HG03460 (cell line): Measurements from ENCODE around the gene FSTL5.
"Not testable (repeated sequence)": the region's sequence is repeated elsewhere in the genome, so short reads cannot be mapped to it uniquely, and the experiment has no call there.

Source experiments
- ATAC-seq: cut with Tn5 transposase; IDR thresholded peaks from one replicate; pipeline ENCODE4 v1.9.1; 2021; ENCODE audit not compliant: unreplicated experiment

FSTL5 gene

DNA sequence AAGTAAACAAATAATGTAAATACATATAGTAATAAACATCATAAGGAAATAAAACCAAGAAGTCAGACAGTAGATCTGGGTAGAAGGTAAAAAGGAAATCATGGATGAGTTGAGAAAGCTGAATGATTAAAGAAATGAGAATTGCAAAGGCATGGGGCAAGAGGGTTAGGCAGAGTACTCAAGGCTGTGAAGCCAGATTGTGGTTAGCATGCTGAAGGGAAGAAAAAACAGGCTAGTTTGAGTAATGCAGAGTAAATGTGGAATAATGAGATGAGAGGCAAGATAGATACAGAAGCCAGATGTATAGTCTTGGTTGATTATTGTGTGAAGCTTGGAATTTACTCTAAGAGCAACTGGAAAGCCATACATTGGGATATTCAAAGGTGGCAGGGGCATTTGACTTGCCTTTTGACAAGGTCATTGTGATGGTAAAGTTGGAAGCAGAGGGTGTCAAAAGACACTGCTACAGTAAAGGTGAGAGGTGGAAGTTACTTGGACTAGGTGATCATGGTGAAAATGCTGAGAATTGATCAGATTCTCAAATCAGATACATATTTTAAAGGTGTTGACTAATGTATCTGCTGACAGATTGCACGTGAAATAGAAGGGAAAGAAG is 307.0 kb downstream of the FSTL5 start:
- ATAC-seq, result no peak

DNA sequence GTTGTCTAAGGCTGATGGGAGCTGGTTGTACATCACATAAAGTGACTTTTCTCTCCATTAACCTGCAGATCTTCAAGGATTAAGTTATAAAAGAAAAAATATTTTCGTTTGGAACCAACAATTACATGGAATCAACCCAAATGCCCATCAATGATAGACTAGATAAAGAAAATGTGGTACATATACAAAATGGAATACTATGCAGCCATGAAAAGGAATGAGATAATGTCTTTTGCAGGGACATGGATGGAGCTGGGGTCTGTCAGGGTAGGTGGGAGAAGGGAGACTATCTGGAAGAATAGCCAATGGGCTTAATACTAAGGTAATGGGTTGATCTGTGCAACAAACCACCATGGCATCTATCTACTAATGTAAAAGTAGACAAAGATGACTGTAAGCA is 313.2 kb downstream of the FSTL5 start:
- no peak for ATAC-seq

DNA sequence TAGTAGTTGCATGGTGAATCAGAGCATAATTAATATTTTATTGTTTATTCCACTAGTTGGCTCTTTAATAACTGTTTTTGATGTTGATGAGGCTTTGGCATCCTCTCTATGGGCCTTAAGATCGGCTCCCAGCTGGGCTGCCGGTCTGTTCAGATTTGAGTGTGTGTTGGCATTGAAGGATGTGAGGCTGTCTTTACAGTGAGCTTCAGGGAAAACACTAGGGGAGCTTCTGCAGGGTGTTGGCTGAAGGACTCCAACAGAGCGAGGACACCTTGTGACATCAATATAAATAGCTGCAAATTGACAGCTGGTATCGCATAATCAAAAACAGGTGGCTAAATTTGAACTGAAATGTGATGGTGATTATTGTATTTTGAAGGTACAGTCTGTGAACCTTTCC is 322.0 kb downstream of the FSTL5 start:
- ATAC-seq, result no peak

DNA sequence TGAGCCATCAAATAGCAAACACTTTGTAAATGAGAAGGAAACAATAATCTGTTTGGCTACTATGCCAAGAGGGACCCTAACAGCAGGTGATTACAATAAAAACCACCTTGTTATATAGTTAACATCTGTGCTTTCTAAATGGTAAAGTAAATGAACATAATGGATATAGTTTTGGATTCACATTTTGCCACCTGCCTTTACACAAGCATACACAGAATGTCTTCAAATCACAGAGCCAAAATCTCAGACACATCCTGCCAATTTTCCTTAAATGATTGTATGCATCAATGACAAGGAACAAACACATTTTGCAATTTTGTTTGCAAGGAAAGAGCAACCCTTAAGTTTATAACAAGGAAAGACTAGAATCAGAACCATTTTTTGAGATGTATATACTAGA is 334.2 kb downstream of the FSTL5 start:
- ATAC-seq, result no peak

DNA sequence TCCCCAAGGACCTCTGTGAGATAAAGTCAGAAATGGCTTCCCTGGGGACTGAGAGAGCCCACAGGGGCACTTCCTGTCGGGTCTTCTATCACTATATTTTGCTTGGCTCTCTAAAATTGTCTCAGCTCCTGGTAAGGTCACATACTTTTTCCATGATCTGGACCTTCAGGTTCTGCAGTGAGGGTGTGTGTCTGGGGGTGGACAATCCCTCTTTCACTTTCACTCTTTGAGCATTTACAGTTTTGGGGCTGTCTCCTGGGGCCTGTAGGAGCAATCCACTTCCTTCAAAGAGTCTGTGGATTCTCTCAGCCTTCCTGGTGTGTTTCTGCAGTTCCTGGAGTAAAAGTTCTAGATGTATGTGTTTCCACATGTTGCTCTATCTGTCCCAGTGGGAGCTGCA is 335.7 kb downstream of the FSTL5 start:
- ATAC-seq, result no peak

DNA sequence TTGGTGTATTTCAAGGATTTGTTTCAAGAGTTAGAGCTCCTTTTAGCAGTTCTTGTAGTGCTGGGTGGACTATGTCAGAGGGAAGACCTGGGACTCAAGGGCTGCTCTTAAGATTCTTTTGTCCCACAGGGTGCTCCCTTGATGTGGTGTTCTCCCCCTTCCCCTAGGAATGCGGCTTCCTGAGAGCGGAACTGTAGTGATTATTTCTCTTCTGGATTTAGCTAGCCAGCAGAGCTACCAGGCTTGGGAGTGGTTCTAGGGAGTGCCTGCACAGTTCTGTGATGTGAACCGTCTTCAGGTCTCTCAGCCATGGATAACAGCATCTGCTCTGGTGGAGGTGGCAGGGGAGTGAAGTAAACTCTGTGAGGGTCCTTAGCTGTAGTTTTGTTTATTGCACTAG is 336.8 kb downstream of the FSTL5 start:
- ATAC-seq, result no peak

DNA sequence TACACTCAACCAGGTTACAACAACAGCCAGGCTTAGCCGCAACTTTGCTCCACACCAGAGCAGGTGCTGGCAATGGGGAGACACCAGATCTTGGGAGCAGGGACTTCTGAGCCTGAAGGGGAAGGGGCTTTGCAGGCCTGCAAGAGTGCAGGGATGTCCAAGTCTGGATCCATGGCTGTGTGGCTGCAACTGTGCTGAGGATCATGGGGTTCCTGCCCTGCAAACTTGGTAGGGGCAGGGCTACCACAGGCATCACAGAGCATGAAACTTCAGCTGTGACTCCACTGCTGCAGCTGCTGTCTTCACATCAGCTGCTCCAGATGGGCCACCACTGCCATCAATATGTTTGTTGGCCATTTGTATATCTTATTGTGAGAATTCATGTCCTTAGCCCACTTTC is 340.4 kb downstream of the FSTL5 start:
- no peak for ATAC-seq

DNA sequence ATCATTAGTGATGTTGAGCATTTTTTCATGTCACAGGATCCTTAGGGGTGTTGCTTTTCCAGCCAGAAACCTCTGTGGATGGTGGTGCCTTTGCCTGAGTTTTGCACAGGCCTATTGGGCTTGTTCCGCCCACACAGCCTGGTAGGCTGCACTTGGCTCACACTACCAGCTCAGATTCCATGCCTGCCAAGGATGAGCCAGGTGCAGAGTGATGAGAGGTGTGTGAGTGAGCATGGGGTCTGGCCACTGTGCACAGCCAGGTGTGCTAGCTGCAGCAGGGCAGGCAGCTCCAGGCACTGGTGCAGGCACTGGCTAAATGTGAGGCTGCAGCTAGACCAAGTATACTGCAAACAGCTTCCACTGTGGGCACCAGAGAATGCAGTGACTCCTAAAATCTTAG is 341.6 kb downstream of the FSTL5 start:
- ATAC-seq, result no peak

DNA sequence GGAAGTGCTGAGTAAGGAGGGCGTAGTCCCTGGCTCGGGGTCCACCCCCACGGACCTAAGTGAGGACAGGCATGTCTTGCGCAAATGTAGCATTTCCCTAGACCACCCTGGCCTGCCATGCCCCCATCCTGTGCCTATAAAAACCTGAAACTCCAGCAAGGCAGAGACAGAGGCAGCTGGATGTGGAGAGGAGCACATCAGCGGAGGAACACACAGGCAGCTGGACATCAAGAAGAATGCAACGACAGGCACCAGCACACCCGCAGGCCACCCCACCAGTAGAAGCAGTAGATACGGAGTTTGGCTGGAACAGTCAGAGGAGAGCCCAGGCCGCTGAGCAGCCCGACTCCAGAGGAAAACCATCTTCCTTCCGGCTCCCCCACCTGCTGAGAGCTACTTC is 345.9 kb downstream of the FSTL5 start:
- ATAC-seq, result no peak

DNA sequence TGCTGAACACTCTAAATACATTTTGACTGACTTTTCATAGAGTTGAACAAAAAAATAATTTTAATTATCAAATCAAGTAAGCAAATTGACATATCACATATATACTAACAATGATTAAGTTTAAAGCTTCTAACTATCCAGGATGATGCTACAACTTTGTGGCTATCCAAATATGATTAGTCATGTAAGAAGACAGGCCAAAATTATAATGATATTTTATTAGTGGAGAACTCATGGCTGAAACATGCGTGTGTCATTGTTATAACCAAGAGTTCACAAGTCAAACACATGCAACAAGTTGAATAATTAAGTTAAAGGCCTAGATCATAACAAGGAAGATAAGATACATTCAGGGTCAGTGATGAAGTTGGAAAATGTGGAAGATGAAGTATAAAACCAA is 346.8 kb downstream of the FSTL5 start:
- ATAC-seq, result no peak

DNA sequence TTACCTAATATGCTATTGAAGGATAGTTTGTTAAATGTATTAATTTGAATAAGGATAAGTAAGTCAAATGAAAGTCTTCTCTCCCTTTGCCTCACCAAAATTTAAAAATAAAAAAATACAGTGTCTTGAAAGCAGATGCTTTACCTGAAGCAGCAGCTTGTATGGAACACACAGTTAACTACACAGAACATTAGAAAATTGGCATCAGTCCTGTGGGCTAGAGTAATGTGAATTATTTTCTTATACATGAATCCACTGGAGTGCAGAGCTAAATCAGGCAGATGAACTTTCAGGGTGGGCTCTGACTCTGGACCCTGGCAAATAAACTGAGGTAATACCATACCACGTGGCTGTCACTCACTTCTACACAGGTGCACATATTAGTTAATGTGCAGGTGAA is 348.0 kb downstream of the FSTL5 start:
- ATAC-seq, result no peak

DNA sequence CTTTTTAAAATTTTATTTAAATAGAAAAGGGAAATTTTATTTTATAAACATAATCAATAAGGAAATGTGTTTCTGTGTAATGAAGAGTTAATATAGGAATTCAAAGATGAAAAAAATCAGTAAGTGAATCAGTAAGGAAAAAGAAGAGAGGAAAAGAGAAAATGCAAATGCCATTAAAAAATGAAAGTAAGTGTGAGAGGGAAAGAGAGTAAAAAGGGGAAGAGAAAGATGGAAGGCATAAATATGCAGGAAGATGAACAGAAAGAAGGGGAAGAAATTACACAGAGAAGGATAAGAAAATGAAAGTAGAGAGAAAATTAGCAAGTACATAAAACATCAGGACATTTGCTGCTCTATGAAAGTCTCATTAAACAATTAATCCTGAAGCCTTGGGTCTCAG is 349.9 kb downstream of the FSTL5 start:
- no peak for ATAC-seq

DNA sequence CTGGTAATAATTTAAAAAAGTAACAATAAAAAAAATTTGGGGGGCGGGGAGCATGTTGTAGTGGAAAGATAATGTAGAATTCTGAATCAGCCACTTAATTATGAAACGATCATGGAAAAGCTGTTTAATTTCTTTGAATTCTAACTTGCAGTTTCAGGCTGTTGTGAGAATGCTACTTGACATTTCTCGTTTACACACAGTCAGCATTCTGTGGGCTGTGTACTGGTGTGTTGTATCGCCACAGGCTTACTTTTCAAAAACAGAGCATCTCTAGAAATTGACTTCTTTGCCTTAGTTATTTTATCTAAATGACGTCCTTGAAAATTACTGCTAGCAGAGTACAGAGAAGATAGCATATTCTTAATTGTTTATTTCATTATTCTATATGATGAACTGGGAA is 350.4 kb downstream of the FSTL5 start:
- no peak for ATAC-seq

DNA sequence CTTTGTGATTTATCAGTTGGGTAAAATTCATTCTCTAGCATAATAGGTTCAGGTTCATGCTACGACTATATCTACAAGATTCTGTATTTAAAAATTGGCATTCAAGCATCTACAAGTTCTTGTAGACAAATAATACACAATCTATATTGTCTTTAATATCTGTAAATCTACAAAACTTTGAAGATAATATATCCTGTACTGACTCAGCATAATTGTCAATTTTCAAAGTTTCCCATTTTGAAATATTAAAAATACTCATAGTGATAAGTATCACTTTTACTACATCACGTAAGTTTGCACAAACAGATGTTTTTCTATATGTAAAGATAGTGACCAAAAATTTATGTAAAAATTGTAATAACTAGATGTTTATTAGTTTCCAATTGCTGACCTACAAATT is 360.6 kb downstream of the FSTL5 start:
- ATAC-seq, result no peak

DNA sequence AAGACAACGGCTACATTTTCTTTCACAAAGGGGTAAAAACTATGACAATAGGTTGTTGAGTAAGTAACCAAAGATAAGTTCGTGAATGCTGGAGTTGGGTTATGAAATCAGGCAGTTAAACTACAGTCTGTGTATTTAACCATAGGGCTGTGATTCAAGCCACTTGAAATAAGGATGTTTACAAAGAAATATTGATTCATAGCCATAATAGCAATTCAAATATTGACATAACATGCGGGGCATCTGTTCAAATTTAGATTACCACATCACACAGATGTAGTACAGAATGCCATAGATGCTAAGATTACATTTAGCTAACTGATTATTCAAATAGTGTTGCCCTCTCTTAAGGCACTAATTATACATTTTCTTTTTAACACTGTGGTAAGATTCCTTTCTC is 364.1 kb downstream of the FSTL5 start:
- ATAC-seq, result no peak

DNA sequence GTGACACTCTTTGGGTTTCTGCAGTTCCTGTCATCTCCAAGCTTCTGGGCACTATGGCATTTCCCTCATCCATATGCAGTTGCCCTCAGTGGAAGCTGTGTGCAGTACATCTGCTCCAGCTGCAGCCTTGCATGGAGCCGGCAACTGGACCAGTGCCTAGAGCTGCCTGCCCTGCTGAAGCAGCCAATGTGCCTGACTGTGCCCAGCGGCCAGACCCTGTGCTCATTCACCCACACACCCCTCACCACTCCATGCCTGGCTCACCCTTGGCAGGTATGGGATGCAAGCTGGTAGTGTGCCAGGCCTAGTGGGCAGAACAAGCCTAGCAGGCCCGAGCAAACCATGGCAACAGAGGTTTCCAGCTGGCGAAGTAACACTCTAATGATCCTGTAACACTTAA is 370.8 kb downstream of the FSTL5 start:
- no peak for ATAC-seq

DNA sequence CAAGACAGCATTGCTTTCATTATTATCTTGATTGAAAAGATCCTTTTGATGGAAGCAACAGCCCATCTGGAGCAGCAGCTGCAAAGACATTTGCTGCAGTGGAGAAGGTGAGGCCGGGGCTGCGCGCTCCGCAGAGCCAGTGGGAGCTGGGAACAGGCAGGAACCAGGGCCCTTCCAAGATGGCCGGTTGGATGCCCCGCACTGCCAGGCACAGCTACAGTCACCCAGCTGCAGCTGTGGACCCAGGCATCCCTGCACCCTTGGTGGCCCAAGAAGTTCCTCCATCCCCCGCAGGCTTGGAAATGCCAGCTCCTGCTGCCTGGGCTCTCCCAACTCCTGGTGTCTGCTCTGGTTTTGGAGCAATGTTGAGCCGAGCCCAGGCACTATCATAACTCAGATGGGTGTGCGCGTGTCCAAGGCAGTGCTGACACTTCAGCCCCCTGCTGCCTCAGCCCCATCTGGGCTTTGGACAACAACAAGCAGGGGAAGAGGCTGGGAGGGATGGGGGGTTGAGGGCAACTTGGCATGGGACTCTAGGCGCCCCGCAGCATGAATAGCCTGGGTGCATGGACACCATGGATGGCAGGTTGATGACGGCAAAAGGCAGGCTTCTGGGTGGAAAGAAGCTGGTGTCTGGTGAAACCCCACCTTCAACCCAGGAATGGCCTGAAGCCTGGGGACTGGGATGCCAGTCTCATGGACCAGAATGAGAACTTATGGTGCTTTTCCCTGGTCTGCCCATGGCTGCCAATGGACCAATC is 371.8 kb downstream of the FSTL5 start:
- ATAC-seq, result no peak

DNA sequence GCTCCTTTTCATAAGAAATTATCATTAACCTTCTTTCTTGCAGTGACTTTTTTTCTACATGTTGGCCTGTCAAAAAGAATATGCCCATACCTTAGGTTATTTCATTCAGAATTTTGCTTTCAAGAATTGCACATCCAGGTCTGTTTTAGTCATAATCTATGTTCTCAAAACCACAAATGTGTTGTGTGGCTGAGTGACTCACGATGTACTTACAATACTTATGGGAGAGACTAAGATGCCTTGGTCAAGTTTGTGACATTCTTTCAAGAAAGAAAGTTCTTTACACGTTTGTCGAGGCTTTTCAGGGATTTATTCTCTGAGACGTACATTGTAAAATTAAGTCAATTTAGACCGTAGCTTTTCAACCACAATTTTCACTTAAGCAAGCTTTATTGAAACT is 396.7 kb downstream of the FSTL5 start:
- ATAC-seq, result no peak

DNA sequence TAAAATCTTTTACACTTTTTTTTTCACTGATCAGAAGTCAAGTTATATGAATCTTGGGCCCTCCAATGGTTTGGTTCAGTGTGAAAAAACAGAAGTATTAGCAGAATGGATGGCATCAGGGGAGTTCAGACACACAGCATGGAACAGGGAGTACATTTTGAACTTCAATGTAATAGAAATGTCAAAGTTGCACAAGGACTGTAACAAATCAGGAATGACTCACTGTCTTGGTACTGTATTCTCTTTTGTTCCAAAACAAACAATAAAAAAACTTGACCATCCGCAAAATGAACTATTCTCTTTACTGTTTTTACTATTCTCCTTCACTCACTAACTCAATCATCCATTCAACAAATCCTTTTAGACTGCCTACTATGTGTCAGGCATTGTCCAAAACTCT is 401.0 kb downstream of the FSTL5 start:
- ATAC-seq, result no peak

DNA sequence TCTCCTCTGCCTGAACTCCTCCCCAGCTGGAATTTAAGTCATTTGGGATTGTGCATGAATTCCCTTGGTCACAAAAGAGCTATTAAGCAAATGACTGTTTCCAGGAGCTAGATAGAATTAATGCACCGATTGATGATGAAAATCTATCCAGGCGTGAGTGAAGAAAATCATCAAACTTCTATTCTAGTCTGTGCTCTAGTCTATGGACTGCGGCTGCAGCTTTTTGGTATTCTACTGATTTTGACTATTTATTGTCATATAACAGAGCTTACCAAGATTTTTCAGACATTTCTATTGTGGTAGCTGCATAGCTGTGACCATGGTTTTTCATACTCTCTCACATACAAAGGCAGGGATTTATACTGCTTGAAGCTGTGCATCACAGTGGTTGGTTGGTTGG is 403.8 kb downstream of the FSTL5 start:
- ATAC-seq, result no peak

DNA sequence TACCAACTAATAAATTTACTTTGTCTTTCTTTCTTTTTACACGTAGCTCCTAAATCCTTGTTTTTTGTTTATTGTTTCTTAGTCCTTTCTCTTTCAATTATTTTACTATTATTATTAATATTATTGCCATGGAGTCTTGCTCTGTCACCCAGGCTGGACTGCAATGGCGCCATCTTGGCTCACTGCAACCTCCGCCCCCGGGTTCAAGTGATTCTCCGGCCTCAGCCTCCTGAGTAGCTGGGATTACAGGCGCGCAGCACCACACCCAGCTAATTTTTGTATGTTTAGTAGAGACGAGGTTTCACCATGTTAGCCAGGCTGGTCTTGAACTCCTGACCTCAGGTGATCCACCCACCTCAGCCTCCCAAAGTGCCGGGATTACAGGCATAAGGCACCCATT is 405.4 kb downstream of the FSTL5 start:
- ATAC-seq, result not testable (repeated sequence)

DNA sequence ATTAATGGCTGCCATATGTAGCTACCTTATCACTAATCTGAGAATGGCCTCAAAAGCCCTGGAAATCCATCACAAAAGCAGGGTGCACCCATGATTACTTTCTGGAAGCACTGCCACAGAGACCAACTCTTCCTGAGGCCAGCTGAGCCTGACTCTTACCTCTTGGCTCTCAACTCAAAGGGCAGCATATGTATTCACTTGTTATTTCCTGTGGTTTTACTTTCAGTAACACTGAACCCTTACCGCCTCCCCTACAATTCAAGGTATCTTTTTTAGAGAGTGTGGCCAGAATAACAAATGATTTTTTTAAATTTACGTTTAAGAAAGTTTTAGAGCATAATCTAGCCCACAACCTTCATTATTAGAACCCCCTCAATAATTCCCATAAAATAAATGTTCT is 434.9 kb downstream of the FSTL5 start:
- no peak for ATAC-seq

DNA sequence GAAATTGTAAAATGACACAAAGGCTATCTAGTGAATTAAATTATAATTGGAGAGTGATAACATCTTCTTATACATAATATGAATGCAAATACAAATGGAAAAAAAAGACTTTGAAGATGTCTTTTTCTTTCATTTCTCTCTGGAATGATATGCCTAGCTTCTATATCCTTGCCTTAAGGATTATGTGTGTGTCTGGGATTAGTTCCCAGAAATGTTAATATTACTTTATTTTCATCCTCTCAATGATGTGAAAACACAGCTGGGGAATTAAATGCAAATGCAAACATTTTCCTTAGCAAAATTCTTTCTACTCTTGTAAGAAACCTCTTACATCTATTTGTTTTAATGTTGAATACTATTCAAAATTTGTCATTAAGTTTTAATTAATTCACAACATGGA is 441.9 kb downstream of the FSTL5 start:
- no peak for ATAC-seq
